KMS-11 (cell line): ENCODE measurements around the gene MYL6.
A peak's percentile ranks its signal among the peaks of the same experiment; 100 is the strongest.

Experiments used
- H2AFZ ChIP-seq: fragments of 200-600 bp; sonication (generic); 2 replicates; pipeline ENCODE4 v1.6.1; 2016; ENCODE audit warnings: antibody characterized with exemption, mixed run types, low read depth
- H3K27ac ChIP-seq: fragments of 200-600 bp; sonication (generic); 2 replicates; pipeline ENCODE4 v1.6.1; 2016; ENCODE audit warnings: mild to moderate bottlenecking, mixed run types
- H3K27me3 ChIP-seq: fragments of 200-600 bp; sonication (generic); 2 replicates; pipeline ENCODE4 v1.6.1; 2017; ENCODE audit warnings: mild to moderate bottlenecking, low read depth, mixed run types, moderate library complexity; ENCODE audit not compliant: insufficient read depth
- H3K36me3 ChIP-seq: fragments of 200-600 bp; sonication (generic); 2 replicates; pipeline ENCODE4 v1.6.1; 2017; ENCODE audit warnings: mild to moderate bottlenecking, mixed run types; ENCODE audit not compliant: insufficient read depth
- H3K4me1 ChIP-seq: fragments of 200-600 bp; sonication (generic); 2 replicates; pipeline ENCODE4 v1.6.1; 2016; ENCODE audit warnings: mild to moderate bottlenecking, low read depth, mixed run types; ENCODE audit not compliant: poor library complexity, severe bottlenecking
- H3K4me2 ChIP-seq: fragments of 200-600 bp; sonication (generic); 2 replicates; pipeline ENCODE4 v1.7.0; 2016; ENCODE audit warnings: mild to moderate bottlenecking, mixed run types
- H3K4me3 ChIP-seq: fragments of 200-600 bp; sonication (generic); IDR thresholded peaks from 2 replicates; pipeline ENCODE4 v1.6.1; 2017; ENCODE audit warnings: low read depth, low read length, mixed read lengths; ENCODE audit not compliant: insufficient read depth
- H3K79me2 ChIP-seq: fragments of 200-600 bp; sonication (generic); 2 replicates; pipeline ENCODE4 v1.6.1; 2016; ENCODE audit warnings: low read depth, mixed run types; ENCODE audit not compliant: insufficient read depth
- H3K9ac ChIP-seq: fragments of 200-600 bp; sonication (generic); 2 replicates; pipeline ENCODE4 v1.6.1; 2016; ENCODE audit warnings: mild to moderate bottlenecking, mixed run types
- H4K20me1 ChIP-seq: fragments of 200-600 bp; sonication (generic); 2 replicates; pipeline ENCODE4 v1.6.1; 2016; ENCODE audit warnings: mild to moderate bottlenecking, mixed run types; ENCODE audit not compliant: insufficient read depth
- CTCF ChIP-seq: fragments of 200-600 bp; sonication (generic); conservative IDR thresholded peaks from 2 replicates; pipeline ENCODE4 v1.6.1; 2017; ENCODE audit warnings: low read depth, mild to moderate bottlenecking, antibody characterized with exemption, low read length, moderate library complexity, mixed read lengths

The MYL6 gene

GRCh38 chr12:56134897-56135296 is 23.3 kb upstream of the MYL6 start:
- Histone ChIP-seq H3K4me1 (peaks cover 30% of the 10 kb centered on the region), H3K4me3 (no peak overlapping the region), H3K27me3 (no peaks in the 10 kb centered on the region), H2AFZ (no peak overlapping the region), H3K79me2 (peaks cover 8% of the 10 kb centered on the region; the same call in 1 of the 2 replicates), H3K27ac (no peak overlapping the region), H4K20me1 (no peaks in the 10 kb centered on the region), H3K4me2 (peak overlapping the region; percentile 10; the same call in 1 of the 2 replicates), H3K36me3 (peaks cover 8% of the 10 kb centered on the region; the same call in 1 of the 2 replicates), H3K9ac (no peak overlapping the region)
- no peak for TF ChIP-seq CTCF

- Histone ChIP-seq H3K27me3 (no peaks in the 10 kb centered on the region), H3K27ac (no peak overlapping the region), H3K4me1 (peaks cover 25% of the 10 kb centered on the region), H3K79me2 (no peaks in the 10 kb centered on the region), H2AFZ (no peak overlapping the region), H3K36me3 (peaks cover 10% of the 10 kb centered on the region; the same call in 1 of the 2 replicates), H3K4me3 (no peak overlapping the region), H3K9ac (no peak overlapping the region), H3K4me2 (no peak overlapping the region), H4K20me1 (no peaks in the 10 kb centered on the region)
- no peak for TF ChIP-seq CTCF
Measured at GRCh38 chr12:56137853-56138571, 20.1 kb upstream of the MYL6 start.

GRCh38 chr12:56141946-56142784 is 16.0 kb upstream of the MYL6 start:
- Histone ChIP-seq H2AFZ (no peak overlapping the region), H3K27me3 (no peaks in the 10 kb centered on the region), H3K4me3 (no peak overlapping the region), H3K9ac (no peak overlapping the region), H3K27ac (no peak overlapping the region), H3K4me2 (no peak overlapping the region), H3K4me1 (no peaks in the 10 kb centered on the region), H4K20me1 (no peaks in the 10 kb centered on the region), H3K36me3 (peaks cover 10% of the 10 kb centered on the region; the same call in 1 of the 2 replicates), H3K79me2 (no peaks in the 10 kb centered on the region)
- no peak for TF ChIP-seq CTCF

GRCh38 chr12:56143217-56143616 is 14.9 kb upstream of the MYL6 start:
- H3K4me1 ChIP-seq = no peaks in the 10 kb centered on the region
- no peaks in the 10 kb centered on the region for H3K27me3 ChIP-seq
- TF ChIP-seq CTCF = no peak
- no peak overlapping the region for H3K9ac ChIP-seq
- peaks cover 10% of the 10 kb centered on the region; the same call in 1 of the 2 replicates for H3K36me3 ChIP-seq
- no peaks in the 10 kb centered on the region for H3K79me2 ChIP-seq
- no peak overlapping the region for H3K27ac ChIP-seq
- no peaks in the 10 kb centered on the region for H4K20me1 ChIP-seq
- no peak overlapping the region for H3K4me2 ChIP-seq
- H2AFZ ChIP-seq = no peak overlapping the region
- no peak overlapping the region for H3K4me3 ChIP-seq
